HEK293T (cell line): ENCODE data around the gene TTC22.

ENCODE experiments used
- BHLHE40 ChIP-seq: fragments of 450-650 bp; IDR thresholded peaks from 2 replicates; pipeline ENCODE4 v1.6.1; 2016; ENCODE audit warnings: mild to moderate bottlenecking, moderate library complexity, borderline replicate concordance
- CTBP1 ChIP-seq: fragments of 450-650 bp; IDR thresholded peaks from 2 replicates; pipeline ENCODE4 v1.6.1; 2016; ENCODE audit warnings: borderline replicate concordance
- FOXA1 ChIP-seq: fragments of 450-650 bp; IDR thresholded peaks from 2 replicates; pipeline ENCODE4 v1.6.1; 2016; ENCODE audit warnings: mild to moderate bottlenecking
- FOXM1 ChIP-seq: fragments of 450-650 bp; IDR thresholded peaks from 2 replicates; pipeline ENCODE4 v1.6.1; 2017; ENCODE audit warnings: mild to moderate bottlenecking, borderline replicate concordance
- HDGF ChIP-seq: fragments of 450-650 bp; IDR thresholded peaks from 2 replicates; pipeline ENCODE4 v1.6.1; 2017; ENCODE audit warnings: antibody characterized with exemption, borderline replicate concordance
- LEF1 ChIP-seq: fragments of 450-650 bp; IDR thresholded peaks from 2 replicates; pipeline ENCODE4 v1.6.1; 2017; ENCODE audit warnings: mild to moderate bottlenecking, borderline replicate concordance
- SP1 ChIP-seq: fragments of 450-650 bp; IDR thresholded peaks from 2 replicates; pipeline ENCODE4 v1.6.1; 2017
- SUZ12 ChIP-seq: fragments of 450-650 bp; IDR thresholded peaks from 2 replicates; pipeline ENCODE4 v1.6.1; 2016; ENCODE audit warnings: mild to moderate bottlenecking

DNA sequence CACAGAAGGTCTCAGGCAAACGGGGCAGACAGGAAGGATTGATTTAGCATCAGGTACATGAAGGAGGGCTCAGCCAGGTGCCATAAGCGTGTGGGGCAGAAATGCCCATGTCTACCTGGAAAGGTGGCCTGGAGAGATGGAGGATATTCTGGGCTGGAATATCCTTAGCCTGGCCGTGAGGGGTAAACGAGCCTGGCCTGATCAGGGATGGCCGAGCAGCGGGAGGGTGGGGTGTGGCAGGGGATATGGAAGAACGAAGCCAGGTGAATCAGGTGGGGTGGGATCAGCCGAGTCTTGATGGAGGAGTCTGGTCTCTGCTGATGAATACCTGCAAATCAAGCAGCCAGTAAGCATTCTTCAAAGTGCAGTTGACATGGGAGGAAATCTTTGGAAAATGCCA is 35.5 kb upstream of the TTC22 start:
- TF ChIP-seq FOXA1 (no peak), LEF1 (no peak), SP1 (no peak), CTBP1 (no peak), SUZ12 (no peak), FOXM1 (no peak), BHLHE40 (no peak), HDGF (no peak)
